SK-N-MC (cell line): ENCODE measurements around the gene KANSL3.

Experiments used
- EZH2 ChIP-seq: fragments of 200-600 bp; sonication (generic); IDR thresholded peaks from one replicate; pipeline ENCODE4 v1.6.1; 2017; ENCODE audit warnings: antibody characterized with exemption
- POLR2AphosphoS5 ChIP-seq: IDR thresholded peaks from 2 replicates; pipeline ENCODE4 v1.6.1; 2012; ENCODE audit warnings: mild to moderate bottlenecking, low read depth, low read length, borderline replicate concordance

DNA sequence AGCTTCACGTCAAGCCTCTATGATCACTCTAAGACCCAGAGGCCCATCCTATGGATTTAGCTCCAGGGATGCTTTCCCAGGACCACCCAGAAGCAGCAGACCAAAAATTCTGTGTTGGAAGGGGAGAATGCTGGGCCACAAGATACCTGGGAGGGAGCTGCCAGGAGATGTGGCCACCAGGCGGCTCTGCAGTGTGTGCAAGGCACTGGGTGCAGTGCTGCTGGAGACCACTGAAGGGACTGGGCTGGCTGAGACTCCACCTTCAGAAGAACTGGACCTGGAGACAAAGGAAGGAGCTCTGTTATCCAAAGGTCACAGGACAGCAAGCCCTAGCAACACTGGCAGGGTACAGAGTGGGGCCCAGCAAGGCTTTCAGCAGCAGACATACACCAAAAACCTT is 34.0 kb downstream of the KANSL3 start:
- no peak for TF ChIP-seq EZH2
- no peak for TF ChIP-seq POLR2AphosphoS5
